ENCODE results near the gene UBB. TPM values are rescaled to one million over a fixed set of nuclear protein-coding genes. Genes with fewer than 3 reads are reported as not detected.

Gene UBB
- total RNA-seq, 1 experiment from 2014 or later = 1,654 TPM

GRCh38 chr17:16379654-16380053 lies 1.2 kb upstream of the UBB start:
- ChIA-PET POLR2A (no interaction called here), CTCF (no interaction called here)
- BruUV-seq (replicated peaks) = no TSS peak
- DNase-seq (ENCODE audit: low read depth, low spot score) (no peak), ATAC-seq (no peak)
- H3K36me3 ChIP-seq (ENCODE audit: control insufficient read depth, insufficient read depth, low read length) = peaks cover 5% of the 10 kb centered on the region
- TF ChIP-seq CTCF (IDR thresholded peaks at IDR 0.05) (no peak), TCF7L2 (IDR thresholded peaks at IDR 0.05; ENCODE audit: low read depth, low read length) (no peak), SIN3A (IDR thresholded peaks at IDR 0.05; ENCODE audit: borderline replicate concordance, insufficient read depth, low read depth, low read length) (no peak)
- intact Hi-C loops (cut with micrococcal nuclease; ENCODE audit: unreplicated experiment) = loop anchor here (10.0 kb wide), 1 partner anchor 55 kb away; no protein-coding TSS in a partner anchor
- H3K4me3 ChIP-seq (ENCODE audit: low read depth in 2 of 2, low read length in 2 of 2) = no peak overlapping the region
- in situ Hi-C loops (cut with HindIII; ENCODE audit: low pct_unique_long_range_greater_than_20kb, low sequenced_read_pairs) = no loop called here
- H3K4me1 ChIP-seq (ENCODE audit: control insufficient read depth, insufficient read depth, low read length) = peaks cover 24% of the 10 kb centered on the region
- H3K9me3 ChIP-seq (ENCODE audit: control insufficient read depth, insufficient read depth, low read depth, low read length) = no peaks in the 10 kb centered on the region
- peak overlapping the region; percentile 79 for H3K27ac ChIP-seq (ENCODE audit: low read length)
- H3K27me3 ChIP-seq (ENCODE audit: control insufficient read depth, insufficient read depth, low read length) = no peaks in the 10 kb centered on the region

DNA sequence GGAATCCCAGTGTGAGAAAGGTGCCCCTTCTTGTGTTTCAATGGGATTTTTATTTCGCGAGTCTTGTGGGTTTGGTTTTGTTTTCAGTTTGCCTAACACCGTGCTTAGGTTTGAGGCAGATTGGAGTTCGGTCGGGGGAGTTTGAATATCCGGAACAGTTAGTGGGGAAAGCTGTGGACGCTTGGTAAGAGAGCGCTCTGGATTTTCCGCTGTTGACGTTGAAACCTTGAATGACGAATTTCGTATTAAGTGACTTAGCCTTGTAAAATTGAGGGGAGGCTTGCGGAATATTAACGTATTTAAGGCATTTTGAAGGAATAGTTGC lies 567 bp downstream of the UBB start:
- intact Hi-C loops (cut with micrococcal nuclease; ENCODE audit: unreplicated experiment) = loop anchor here (10.0 kb wide), 1 partner anchor 53 kb away; no protein-coding TSS in a partner anchor
- H3K27me3 ChIP-seq (ENCODE audit: control insufficient read depth, insufficient read depth, low read length) = no peaks in the 10 kb centered on the region
- H3K4me1 ChIP-seq (ENCODE audit: control insufficient read depth, insufficient read depth, low read length) = peaks cover 29% of the 10 kb centered on the region
- H3K27ac ChIP-seq (ENCODE audit: low read length) = peak overlapping the region; percentile 98
- TF ChIP-seq TCF7L2 (IDR thresholded peaks at IDR 0.05; ENCODE audit: low read depth, low read length) = no peak
- no peak for TF ChIP-seq POLR2AphosphoS5 (IDR thresholded peaks at IDR 0.05; ENCODE audit: low read depth, low read length)
- TF ChIP-seq, protein P1, sequence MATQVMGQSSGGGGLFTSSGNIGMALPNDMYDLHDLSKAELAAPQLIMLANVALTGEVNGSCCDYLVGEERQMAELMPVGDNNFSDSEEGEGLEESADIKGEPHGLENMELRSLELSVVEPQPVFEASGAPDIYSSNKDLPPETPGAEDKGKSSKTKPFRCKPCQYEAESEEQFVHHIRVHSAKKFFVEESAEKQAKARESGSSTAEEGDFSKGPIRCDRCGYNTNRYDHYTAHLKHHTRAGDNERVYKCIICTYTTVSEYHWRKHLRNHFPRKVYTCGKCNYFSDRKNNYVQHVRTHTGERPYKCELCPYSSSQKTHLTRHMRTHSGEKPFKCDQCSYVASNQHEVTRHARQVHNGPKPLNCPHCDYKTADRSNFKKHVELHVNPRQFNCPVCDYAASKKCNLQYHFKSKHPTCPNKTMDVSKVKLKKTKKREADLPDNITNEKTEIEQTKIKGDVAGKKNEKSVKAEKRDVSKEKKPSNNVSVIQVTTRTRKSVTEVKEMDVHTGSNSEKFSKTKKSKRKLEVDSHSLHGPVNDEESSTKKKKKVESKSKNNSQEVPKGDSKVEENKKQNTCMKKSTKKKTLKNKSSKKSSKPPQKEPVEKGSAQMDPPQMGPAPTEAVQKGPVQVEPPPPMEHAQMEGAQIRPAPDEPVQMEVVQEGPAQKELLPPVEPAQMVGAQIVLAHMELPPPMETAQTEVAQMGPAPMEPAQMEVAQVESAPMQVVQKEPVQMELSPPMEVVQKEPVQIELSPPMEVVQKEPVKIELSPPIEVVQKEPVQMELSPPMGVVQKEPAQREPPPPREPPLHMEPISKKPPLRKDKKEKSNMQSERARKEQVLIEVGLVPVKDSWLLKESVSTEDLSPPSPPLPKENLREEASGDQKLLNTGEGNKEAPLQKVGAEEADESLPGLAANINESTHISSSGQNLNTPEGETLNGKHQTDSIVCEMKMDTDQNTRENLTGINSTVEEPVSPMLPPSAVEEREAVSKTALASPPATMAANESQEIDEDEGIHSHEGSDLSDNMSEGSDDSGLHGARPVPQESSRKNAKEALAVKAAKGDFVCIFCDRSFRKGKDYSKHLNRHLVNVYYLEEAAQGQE (IDR thresholded peaks at IDR 0.05; ENCODE audit: insufficient read depth in 1 of 2, low read depth in 2 of 2, low read length in 1 of 2) = no peak
- TF ChIP-seq CTCF (IDR thresholded peaks at IDR 0.05) = no peak
- no peak for TF ChIP-seq SIN3A (IDR thresholded peaks at IDR 0.05; ENCODE audit: borderline replicate concordance, insufficient read depth, low read depth, low read length)
- H3K9me3 ChIP-seq (ENCODE audit: control insufficient read depth, insufficient read depth, low read depth, low read length) = no peaks in the 10 kb centered on the region
- POLR2A ChIA-PET = interaction anchor here (0.5 to 1.8 kb wide), 2 partner anchors 57 to 264 kb away, joined by 3 to 5 read pairs; no protein-coding TSS in a partner anchor
- in situ Hi-C loops (cut with HindIII; ENCODE audit: low pct_unique_long_range_greater_than_20kb, low sequenced_read_pairs) = no loop called here
- H3K36me3 ChIP-seq (ENCODE audit: control insufficient read depth, insufficient read depth, low read length) = peaks cover 5% of the 10 kb centered on the region
- CTCF ChIA-PET = no interaction called here
- no TSS peak for BruUV-seq (replicated peaks)
- DNase-seq (ENCODE audit: low read depth, low spot score) = no peak
- ATAC-seq = no peak
- H3K4me3 ChIP-seq (ENCODE audit: low read depth in 2 of 2, low read length in 2 of 2) = peak overlapping the region; percentile 76 to 97

Measured in Panc1 (cell line).